GM12873 (cell line): ENCODE measurements around the gene LAP3.

ENCODE experiments used
- CTCF ChIP-seq: IDR thresholded peaks from 2 replicates; pipeline ENCODE4 v1.5.1; 2012; ENCODE audit warnings: low read depth, mild to moderate bottlenecking, moderate library complexity, low read length, control low read depth; ENCODE audit not compliant: insufficient read depth; ENCODE audit errors: missing control alignments

Gene LAP3

DNA sequence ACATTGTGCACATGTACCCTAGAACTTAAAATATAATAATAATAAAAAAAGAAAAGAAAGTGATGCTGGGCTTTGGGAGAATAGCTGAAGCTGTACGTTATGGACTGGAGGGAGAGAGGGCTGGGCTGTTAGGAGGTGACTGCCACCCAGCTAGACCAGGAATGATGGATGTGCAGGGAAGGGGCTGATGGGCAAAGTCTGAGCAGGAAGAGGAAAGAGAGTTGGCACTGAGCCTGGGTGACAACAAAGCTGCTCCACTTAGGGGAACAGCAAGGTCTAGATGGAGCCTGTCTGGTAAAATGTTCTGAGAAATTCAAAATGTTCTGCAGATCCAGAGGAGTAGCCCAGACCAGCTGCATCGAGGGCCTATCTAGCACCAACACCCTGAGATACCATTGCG is 69.7 kb downstream of the LAP3 start:
- no peak for TF ChIP-seq CTCF

GRCh38 chr4:17647176-17647806 is 70.3 kb downstream of the LAP3 start:
- no peak for TF ChIP-seq CTCF

DNA sequence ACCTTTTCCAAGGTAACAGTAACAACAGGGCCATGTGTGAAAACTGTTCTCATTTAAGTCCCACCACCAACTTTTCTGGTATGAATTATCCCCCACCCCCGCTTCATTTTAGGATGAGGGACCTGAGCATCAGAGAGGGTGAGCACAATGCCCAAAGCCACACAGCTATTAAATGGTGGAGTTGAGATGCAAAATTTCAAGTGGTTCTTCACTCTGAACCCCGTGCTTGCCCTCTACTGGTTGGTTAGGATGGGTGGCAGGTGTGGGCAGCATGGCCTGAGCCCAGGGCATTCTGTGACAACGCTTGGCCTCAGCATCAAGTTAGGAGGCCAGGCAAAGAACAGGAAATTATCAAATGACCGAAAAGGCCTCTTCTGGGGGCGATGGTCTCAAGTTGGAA is 70.9 kb downstream of the LAP3 start:
- TF ChIP-seq CTCF: no peak

- TF ChIP-seq CTCF: no peak
Measured at GRCh38 chr4:17650406-17650805, 73.4 kb downstream of the LAP3 start.

- peak; percentile 3 for TF ChIP-seq CTCF
Measured at GRCh38 chr4:17654701-17655100, 77.7 kb downstream of the LAP3 start.

GRCh38 chr4:17657090-17657489 is 80.1 kb downstream of the LAP3 start:
- no peak for TF ChIP-seq CTCF
